HG03139 (cell line): Measurements from ENCODE around the gene PYGO2.
"Not testable (repeated sequence)": the region's sequence is repeated elsewhere in the genome, so short reads cannot be mapped to it uniquely, and the experiment has no call there.

Source experiments
- ATAC-seq: cut with Tn5 transposase; IDR thresholded peaks from one replicate; pipeline ENCODE4 v1.9.1; 2021; ENCODE audit not compliant: unreplicated experiment

Gene PYGO2

GRCh38 chr1:154982341-154982740 is 20.8 kb upstream of the PYGO2 start:
- no peak for ATAC-seq

- ATAC-seq = no peak
Observed at GRCh38 chr1:154978360-154978759, 16.8 kb upstream of the PYGO2 start.

GRCh38 chr1:154977762-154978161 is 16.2 kb upstream of the PYGO2 start:
- ATAC-seq = not testable (repeated sequence)

GRCh38 chr1:154975409-154976059 is 14.0 kb upstream of the PYGO2 start:
- no peak for ATAC-seq

- peak; percentile 33 for ATAC-seq
Observed at GRCh38 chr1:154974808-154975408, 13.3 kb upstream of the PYGO2 start.

GRCh38 chr1:154974102-154974807 is 12.7 kb upstream of the PYGO2 start, which contains the start of gene CKS1B:
CKS1B (plus strand) TSS chr1:154974681; CDS start chr1:154974746, 65 bp downstream.
- peak; percentile 78 for ATAC-seq

- ATAC-seq = peak; percentile 13
Observed at GRCh38 chr1:154973344-154974101, 11.9 kb upstream of the PYGO2 start.

- no peak for ATAC-seq
Observed at GRCh38 chr1:154972517-154973343, 11.1 kb upstream of the PYGO2 start.

GRCh38 chr1:154972213-154972516 is 10.6 kb upstream of the PYGO2 start:
- ATAC-seq = no peak

GRCh38 chr1:154971341-154971998 is 9.9 kb upstream of the PYGO2 start:
- no peak for ATAC-seq

GRCh38 chr1:154970631-154971340 is 9.2 kb upstream of the PYGO2 start, which contains the start of gene SHC1:
SHC1 (minus strand) TSS chr1:154970747; CDS start chr1:154970526, 221 bp downstream.
- no peak for ATAC-seq

- ATAC-seq = no peak
Observed at GRCh38 chr1:154969860-154970452, 8.4 kb upstream of the PYGO2 start.

- ATAC-seq = no peak
Observed at GRCh38 chr1:154969246-154969645, 7.7 kb upstream of the PYGO2 start.

GRCh38 chr1:154968731-154969130 is 7.1 kb upstream of the PYGO2 start:
- ATAC-seq = no peak

- no peak for ATAC-seq
Observed at GRCh38 chr1:154967331-154967950, 5.9 kb upstream of the PYGO2 start.

GRCh38 chr1:154966111-154966510 is 4.5 kb upstream of the PYGO2 start:
- no peak for ATAC-seq

- ATAC-seq = no peak
Observed at GRCh38 chr1:154964359-154964758, 2.8 kb upstream of the PYGO2 start.

GRCh38 chr1:154963643-154964042 is 2.1 kb upstream of the PYGO2 start:
- no peak for ATAC-seq
